BJ (cell line): Measurements from ENCODE around the gene TMEM145. TPM values are rescaled to one million over a fixed set of nuclear protein-coding genes. Genes with fewer than 3 reads are reported as not detected.

ENCODE experiments used
- CTCF ChIA-PET: fragments of 350-600 bp; formaldehyde crosslinking; extraction: SDS; loops from one replicate; lab custom pipeline; 2021; ENCODE audit warnings: antibody characterized with exemption, inconsistent platforms; lab: Yijun Ruan, JAX
- POLR2A ChIA-PET: fragments of 300-600 bp; sonication (Branson Sonifier 250); formaldehyde crosslinking; extraction: SDS; loops from one replicate; lab custom pipeline; 2021; ENCODE audit warnings: antibody characterized with exemption; lab: Charles Lee
- DNase-seq: peaks from one replicate; pipeline ENCODE4 v3.0.0-alpha.2; 2011; ENCODE audit warnings: low read depth
- H3K27me3 ChIP-seq: 2 replicates; pipeline ENCODE4 v1.6.0; 2011; ENCODE audit warnings: low read length; ENCODE audit not compliant: control insufficient read depth, insufficient read depth
- H3K36me3 ChIP-seq: 2 replicates; pipeline ENCODE4 v1.5.1; 2011; ENCODE audit warnings: low read length; ENCODE audit not compliant: control insufficient read depth, insufficient read depth
- H3K4me3 ChIP-seq: 2 replicates; pipeline ENCODE4 v1.5.1; 2011; ENCODE audit warnings: low read depth, mild to moderate bottlenecking, control low read depth, low read length
- CTCF ChIP-seq: IDR thresholded peaks from 2 replicates; pipeline ENCODE4 v1.5.1; 2011; ENCODE audit warnings: low read depth, mild to moderate bottlenecking, control low read depth, inconsistent platforms, low read length, moderate library complexity; ENCODE audit not compliant: insufficient read depth
- polyA plus RNA-seq: library from polyadenylated mRNA; depleted of rRNA; stranded (reverse); fragments of >200 nt; gene quantifications from 2 replicates; pipeline ENCODE4 v1.2.3, GENCODE V29; 2011

TMEM145 gene
- polyA plus RNA-seq, 1 experiment: 0.07 TPM

GRCh38 chr19:42363614-42364346 is 50.7 kb downstream of the TMEM145 start:
- CTCF ChIA-PET: no interaction called here
- TF ChIP-seq CTCF: no peak
- Histone ChIP-seq H3K36me3 (peaks cover 9% of the 10 kb centered on the region), H3K27me3 (no peaks in the 10 kb centered on the region), H3K4me3 (no peak overlapping the region)
- POLR2A ChIA-PET: no interaction called here
- no peak for DNase-seq

GRCh38 chr19:42366673-42367072 is 53.6 kb downstream of the TMEM145 start:
- Histone ChIP-seq H3K4me3 (no peak overlapping the region), H3K27me3 (no peaks in the 10 kb centered on the region), H3K36me3 (peaks cover 9% of the 10 kb centered on the region)
- ChIA-PET POLR2A (no interaction called here), CTCF (no interaction called here)
- TF ChIP-seq CTCF: no peak
- DNase-seq: no peak

- H3K4me3 ChIP-seq: no peak overlapping the region
- H3K36me3 ChIP-seq: peaks cover 7% of the 10 kb centered on the region
- ChIA-PET CTCF (no interaction called here), POLR2A (no interaction called here)
- DNase-seq: no peak
- H3K27me3 ChIP-seq: no peaks in the 10 kb centered on the region
- no peak for TF ChIP-seq CTCF
These were observed 54.8 kb downstream of the TMEM145 start for GRCh38 chr19:42367929-42368328.

- ChIA-PET CTCF (no interaction called here), POLR2A (no interaction called here)
- DNase-seq: no peak
- Histone ChIP-seq H3K4me3 (no peak overlapping the region), H3K36me3 (peaks cover 5% of the 10 kb centered on the region), H3K27me3 (no peaks in the 10 kb centered on the region)
- no peak for TF ChIP-seq CTCF
These were observed 55.3 kb downstream of the TMEM145 start for GRCh38 chr19:42368360-42368759.

- peaks cover 3% of the 10 kb centered on the region for H3K36me3 ChIP-seq
- POLR2A ChIA-PET: no interaction called here
- H3K4me3 ChIP-seq: no peak overlapping the region
- no peak for DNase-seq
- TF ChIP-seq CTCF: no peak
- no peaks in the 10 kb centered on the region for H3K27me3 ChIP-seq
- CTCF ChIA-PET: no interaction called here
These were observed 55.7 kb downstream of the TMEM145 start for GRCh38 chr19:42368765-42369164.
